Measurements from ENCODE around the gene ADAMTS2. TPM values are rescaled to one million over a fixed set of nuclear protein-coding genes. Genes with fewer than 3 reads are reported as not detected.
A peak's percentile ranks its signal among the peaks of the same experiment; 100 is the strongest.

Gene ADAMTS2
- total and polyA plus RNA-seq, 2 donors (not counting 1 experiment from before 2014, with no cell fraction given) = 16.2 to 70.2 TPM

DNA sequence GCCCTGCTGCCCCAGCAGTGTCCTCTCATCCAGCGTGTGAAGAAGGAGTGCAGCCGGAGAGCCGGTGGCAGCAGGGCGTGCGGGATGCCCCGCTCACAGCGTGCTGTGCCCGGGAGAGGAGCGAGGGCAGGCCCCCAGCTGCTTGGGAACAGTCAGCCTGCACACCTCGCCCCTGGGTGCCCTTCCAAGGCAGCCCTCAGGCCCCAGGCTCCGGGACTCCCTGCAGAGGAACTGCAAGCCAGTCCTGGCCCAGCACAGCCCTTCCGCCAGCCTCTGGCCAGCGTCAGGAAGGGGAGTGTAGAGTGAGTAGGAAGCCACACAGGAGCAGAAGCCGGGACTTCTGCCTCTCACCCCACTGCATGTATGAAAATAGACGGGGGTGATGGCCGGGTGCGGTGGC lies 43.5 kb downstream of the ADAMTS2 start:
- Histone ChIP-seq H3K36me3 (ENCODE audit: control insufficient read depth, insufficient read depth, low read length) (no peaks in the 10 kb centered on the region), H4K20me1 (ENCODE audit: control insufficient read depth, extremely low read depth, insufficient read depth, low read length) (no peaks in the 10 kb centered on the region), H3K4me2 (ENCODE audit: extremely low read depth, insufficient read depth, low read length) (no peak overlapping the region), H3K4me1 (ENCODE audit: control insufficient read depth, extremely low read depth, insufficient read depth, low read length) (peaks cover 27% of the 10 kb centered on the region), H3K9ac (ENCODE audit: insufficient read depth, low read length) (peak overlapping the region; percentile 39), H3K27me3 (ENCODE audit: control insufficient read depth, insufficient read depth, low read length) (no peaks in the 10 kb centered on the region), H3K9me3 (ENCODE audit: control insufficient read depth, insufficient read depth, low read depth, low read length) (no peaks in the 10 kb centered on the region), H3K4me3 (replicated peaks in 1 of 4; ENCODE audit: control extremely low read depth in 1 of 4, insufficient read depth in 1 of 4, low read depth in 3 of 4, low read length in 4 of 4) (no peak overlapping the region), H3K79me2 (ENCODE audit: control insufficient read depth, insufficient read depth, low read length) (peaks cover 51% of the 10 kb centered on the region), H2AFZ (ENCODE audit: low read length) (no peak overlapping the region), H3K27ac (ENCODE audit: insufficient read depth, low read length) (peak overlapping the region; percentile 52)
- no peak for DNase-seq (ENCODE audit: low read depth in 2 of 2)
- no peak for TF ChIP-seq EZH2 (IDR thresholded peaks at IDR 0.05; ENCODE audit: low read length, missing control alignments)
- TF ChIP-seq, protein P1, sequence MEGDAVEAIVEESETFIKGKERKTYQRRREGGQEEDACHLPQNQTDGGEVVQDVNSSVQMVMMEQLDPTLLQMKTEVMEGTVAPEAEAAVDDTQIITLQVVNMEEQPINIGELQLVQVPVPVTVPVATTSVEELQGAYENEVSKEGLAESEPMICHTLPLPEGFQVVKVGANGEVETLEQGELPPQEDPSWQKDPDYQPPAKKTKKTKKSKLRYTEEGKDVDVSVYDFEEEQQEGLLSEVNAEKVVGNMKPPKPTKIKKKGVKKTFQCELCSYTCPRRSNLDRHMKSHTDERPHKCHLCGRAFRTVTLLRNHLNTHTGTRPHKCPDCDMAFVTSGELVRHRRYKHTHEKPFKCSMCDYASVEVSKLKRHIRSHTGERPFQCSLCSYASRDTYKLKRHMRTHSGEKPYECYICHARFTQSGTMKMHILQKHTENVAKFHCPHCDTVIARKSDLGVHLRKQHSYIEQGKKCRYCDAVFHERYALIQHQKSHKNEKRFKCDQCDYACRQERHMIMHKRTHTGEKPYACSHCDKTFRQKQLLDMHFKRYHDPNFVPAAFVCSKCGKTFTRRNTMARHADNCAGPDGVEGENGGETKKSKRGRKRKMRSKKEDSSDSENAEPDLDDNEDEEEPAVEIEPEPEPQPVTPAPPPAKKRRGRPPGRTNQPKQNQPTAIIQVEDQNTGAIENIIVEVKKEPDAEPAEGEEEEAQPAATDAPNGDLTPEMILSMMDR (conservative IDR thresholded peaks at IDR 0.05 in 1 of 2, IDR thresholded peaks at IDR 0.05 in 1 of 2; ENCODE audit: low read depth in 1 of 2, low read length in 2 of 2) = no peak

DNA sequence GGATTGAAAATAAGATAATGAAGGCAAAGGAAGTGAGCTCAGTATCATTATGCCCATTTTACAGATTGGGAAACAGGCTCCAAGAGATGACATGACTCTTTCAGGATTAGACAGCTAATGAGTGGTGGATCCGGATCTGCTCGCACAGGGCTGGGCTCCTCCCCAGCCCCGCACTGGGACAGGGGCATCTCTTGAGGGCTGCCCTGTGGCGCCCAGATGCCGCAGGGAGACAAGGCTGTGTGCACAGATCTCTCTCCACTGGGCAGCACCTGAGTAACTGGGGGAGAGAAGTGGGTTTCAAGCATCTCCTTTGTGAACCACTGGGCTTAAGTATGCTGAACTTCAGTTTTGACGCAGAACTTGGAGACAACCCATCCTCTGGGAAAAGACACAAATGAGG lies 43.9 kb downstream of the ADAMTS2 start:
- Histone ChIP-seq H3K79me2 (ENCODE audit: control insufficient read depth, insufficient read depth, low read length) (peaks cover 51% of the 10 kb centered on the region), H3K36me3 (ENCODE audit: control insufficient read depth, insufficient read depth, low read length) (no peaks in the 10 kb centered on the region), H3K9ac (ENCODE audit: insufficient read depth, low read length) (no peak overlapping the region), H3K27me3 (ENCODE audit: control insufficient read depth, insufficient read depth, low read length) (no peaks in the 10 kb centered on the region), H3K9me3 (ENCODE audit: control insufficient read depth, insufficient read depth, low read depth, low read length) (no peaks in the 10 kb centered on the region), H3K4me1 (ENCODE audit: control insufficient read depth, extremely low read depth, insufficient read depth, low read length) (peaks cover 23% of the 10 kb centered on the region), H4K20me1 (ENCODE audit: control insufficient read depth, extremely low read depth, insufficient read depth, low read length) (no peaks in the 10 kb centered on the region), H3K4me2 (ENCODE audit: extremely low read depth, insufficient read depth, low read length) (no peak overlapping the region), H3K27ac (ENCODE audit: insufficient read depth, low read length) (peak overlapping the region; percentile 52), H3K4me3 (replicated peaks in 1 of 4; ENCODE audit: control extremely low read depth in 1 of 4, insufficient read depth in 1 of 4, low read depth in 3 of 4, low read length in 4 of 4) (no peak overlapping the region), H2AFZ (ENCODE audit: low read length) (no peak overlapping the region)
- DNase-seq (ENCODE audit: low read depth in 2 of 2) = no peak
- TF ChIP-seq, protein P1 (conservative IDR thresholded peaks at IDR 0.05 in 1 of 2, IDR thresholded peaks at IDR 0.05 in 1 of 2; ENCODE audit: low read depth in 1 of 2, low read length in 2 of 2) = no peak
- no peak for TF ChIP-seq EZH2 (IDR thresholded peaks at IDR 0.05; ENCODE audit: low read length, missing control alignments)

DNA sequence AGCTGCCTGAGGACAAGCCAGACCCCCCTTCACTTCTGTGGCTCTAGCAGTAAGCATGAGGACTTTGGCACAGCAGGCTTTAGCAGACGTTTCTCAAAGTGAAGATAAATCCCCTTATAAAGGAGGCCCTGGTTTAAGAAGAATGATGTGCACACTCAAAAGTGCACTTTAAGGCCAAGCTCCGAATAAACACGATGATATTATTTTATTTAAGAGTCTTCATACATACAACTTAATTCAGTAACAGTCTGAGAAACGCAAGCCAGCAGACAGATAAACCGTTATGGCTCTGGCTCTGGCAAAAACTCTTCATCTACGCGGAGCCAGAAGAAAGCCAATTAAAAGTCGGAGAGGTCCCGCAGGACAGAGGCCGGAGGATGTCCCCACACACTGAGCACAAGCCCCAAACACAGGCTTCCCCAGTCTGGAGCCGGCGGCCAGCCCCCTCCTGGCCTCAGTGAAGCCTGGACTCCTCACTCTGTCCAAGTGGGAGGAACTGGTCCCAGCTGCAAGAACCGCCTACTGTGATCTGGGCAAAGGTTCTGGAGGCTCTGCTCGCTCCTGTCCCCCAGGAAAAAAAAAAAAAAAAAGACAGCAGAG lies 44.6 kb downstream of the ADAMTS2 start:
- H3K9ac ChIP-seq (ENCODE audit: insufficient read depth, low read length) = no peak overlapping the region
- H3K4me3 ChIP-seq (replicated peaks in 1 of 4; ENCODE audit: control extremely low read depth in 1 of 4, insufficient read depth in 1 of 4, low read depth in 3 of 4, low read length in 4 of 4) = no peak overlapping the region
- peak overlapping the region; percentile 28 for H3K4me2 ChIP-seq (ENCODE audit: extremely low read depth, insufficient read depth, low read length)
- DNase-seq (ENCODE audit: low read depth in 2 of 2) = peak in 1 of 2 donors; percentile 34
- H3K79me2 ChIP-seq (ENCODE audit: control insufficient read depth, insufficient read depth, low read length) = peaks cover 51% of the 10 kb centered on the region
- H3K4me1 ChIP-seq (ENCODE audit: control insufficient read depth, extremely low read depth, insufficient read depth, low read length) = peaks cover 19% of the 10 kb centered on the region
- TF ChIP-seq, protein P1 (conservative IDR thresholded peaks at IDR 0.05 in 1 of 2, IDR thresholded peaks at IDR 0.05 in 1 of 2; ENCODE audit: low read depth in 1 of 2, low read length in 2 of 2) = no peak
- TF ChIP-seq EZH2 (IDR thresholded peaks at IDR 0.05; ENCODE audit: low read length, missing control alignments) = no peak
- peak overlapping the region; percentile 35 for H3K27ac ChIP-seq (ENCODE audit: insufficient read depth, low read length)
- no peak overlapping the region for H2AFZ ChIP-seq (ENCODE audit: low read length)
- no peaks in the 10 kb centered on the region for H3K9me3 ChIP-seq (ENCODE audit: control insufficient read depth, insufficient read depth, low read depth, low read length)
- H4K20me1 ChIP-seq (ENCODE audit: control insufficient read depth, extremely low read depth, insufficient read depth, low read length) = no peaks in the 10 kb centered on the region
- H3K27me3 ChIP-seq (ENCODE audit: control insufficient read depth, insufficient read depth, low read length) = no peaks in the 10 kb centered on the region
- H3K36me3 ChIP-seq (ENCODE audit: control insufficient read depth, insufficient read depth, low read length) = no peaks in the 10 kb centered on the region
